Spinal cord (tissue), 10 donors: ENCODE measurements around the gene SSR1. TPM values are rescaled to one million over a fixed set of nuclear protein-coding genes. Genes with fewer than 3 reads are reported as not detected.

Source experiments
- DNase-seq, 6 donors: peaks; one replicate each; pipeline versions ENCODE4 v3.0.0 to v3.0.0-alpha.2; 2013 to 2015; ENCODE audit warnings: low spot score in 6 of 6, low read depth in 4 of 6
- H3K27ac ChIP-seq: one replicate; pipeline ENCODE4 v1.5.1; 2013; ENCODE audit warnings: low read depth, low read length, control low read depth
- H3K27me3 ChIP-seq: one replicate; pipeline ENCODE4 v1.6.1; 2013; ENCODE audit warnings: low read length; ENCODE audit not compliant: control insufficient read depth, insufficient read depth
- H3K36me3 ChIP-seq: one replicate; pipeline ENCODE4 v1.6.1; 2013; ENCODE audit warnings: low read length; ENCODE audit not compliant: control insufficient read depth, insufficient read depth
- H3K4me1 ChIP-seq: one replicate; pipeline ENCODE4 v1.6.1; 2013; ENCODE audit warnings: low read length; ENCODE audit not compliant: control insufficient read depth, insufficient read depth
- H3K4me3 ChIP-seq: one replicate; pipeline ENCODE4 v1.5.1; 2013; ENCODE audit warnings: low read depth, low read length, control low read depth
- H3K9me3 ChIP-seq: one replicate; pipeline ENCODE4 v1.6.1; 2013; ENCODE audit warnings: low read length; ENCODE audit not compliant: control insufficient read depth, insufficient read depth
- WGBS: methylation state at CpG from one replicate; pipeline ENCODE4 v1.1.5; 2013; ENCODE audit warnings: missing lambda C conversion rate; ENCODE audit not compliant: insufficient coverage; 5-methylcytosine and 5-hydroxymethylcytosine counted together
- polyA plus RNA-seq, 2 donors: library from polyadenylated mRNA; unstranded; fragments of 120-200 nt; gene quantifications; one replicate each; pipeline ENCODE4 v1.2.1, GENCODE V29; 2013; ENCODE audit not compliant: insufficient read length in 2 of 2
- total RNA-seq, 2 donors: library from RNA; depleted of rRNA in 1 of 2; stranded (reverse); fragments of 120-200 nt in 1 of 2; fragments of >200 nt in 1 of 2; gene quantifications; one replicate each; pipeline versions ENCODE4 v1.2.3 to v1.2.4, GENCODE V29; 2013 to 2014
- donor health status: healthy.

SSR1 gene
- total and polyA plus RNA-seq, 4 donors, result 74.3 to 142 (median 82.1) TPM

DNA sequence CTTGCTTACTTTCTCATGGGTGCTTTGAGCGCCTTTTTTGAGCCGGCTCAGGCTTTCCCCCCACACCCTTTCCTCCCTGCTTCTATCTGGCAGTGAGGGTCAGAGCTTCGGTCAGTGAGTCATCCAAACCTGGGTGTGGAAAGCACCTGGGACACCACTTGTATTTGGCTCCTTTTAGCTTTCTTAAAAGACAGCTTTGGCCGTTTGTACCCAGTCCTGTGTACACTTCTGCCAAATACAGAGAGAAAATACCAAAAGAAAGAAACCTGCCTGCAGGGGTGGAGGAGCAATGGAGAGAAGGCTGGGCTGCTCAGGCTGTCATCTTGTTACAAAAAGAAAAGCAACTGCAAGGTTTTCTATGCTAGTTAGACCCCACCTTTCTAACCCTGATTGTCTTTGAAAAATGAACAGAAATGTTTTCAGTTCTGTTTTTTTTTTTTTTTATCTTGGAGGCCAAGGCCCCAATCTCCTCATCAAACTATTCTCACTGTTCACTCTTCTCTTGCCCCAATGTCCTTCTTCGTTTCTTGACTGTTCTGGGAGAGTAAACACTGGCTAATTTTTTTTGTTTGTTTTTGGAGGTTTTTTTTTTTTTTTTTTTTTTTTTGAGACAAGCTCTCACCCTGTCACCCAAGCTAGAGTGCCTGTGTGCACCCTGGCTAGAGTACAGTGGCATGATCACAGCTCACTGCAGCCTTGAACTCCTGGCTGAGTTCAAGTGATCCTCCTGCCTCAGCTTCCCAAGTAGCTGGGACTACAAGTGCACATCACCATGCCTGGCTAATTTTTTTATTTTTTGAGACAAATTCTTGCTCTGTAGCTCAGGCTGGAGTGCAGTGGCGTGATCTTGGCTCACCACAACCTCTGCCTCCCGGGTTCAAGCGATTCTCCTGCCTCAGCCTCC lies 76.4 kb downstream of the SSR1 start:
- H3K9me3 ChIP-seq, result no peaks in the 10 kb centered on the region
- H3K27me3 ChIP-seq, result no peaks in the 10 kb centered on the region
- H3K27ac ChIP-seq, result no peak overlapping the region
- H3K4me1 ChIP-seq, result peaks cover 8% of the 10 kb centered on the region
- no peak overlapping the region for H3K4me3 ChIP-seq
- peaks cover 10% of the 10 kb centered on the region for H3K36me3 ChIP-seq
- whole genome bisulfite sequencing, result 95% methylated on average over 6 of the region's 8 CpGs
- DNase-seq, result no peak

DNA sequence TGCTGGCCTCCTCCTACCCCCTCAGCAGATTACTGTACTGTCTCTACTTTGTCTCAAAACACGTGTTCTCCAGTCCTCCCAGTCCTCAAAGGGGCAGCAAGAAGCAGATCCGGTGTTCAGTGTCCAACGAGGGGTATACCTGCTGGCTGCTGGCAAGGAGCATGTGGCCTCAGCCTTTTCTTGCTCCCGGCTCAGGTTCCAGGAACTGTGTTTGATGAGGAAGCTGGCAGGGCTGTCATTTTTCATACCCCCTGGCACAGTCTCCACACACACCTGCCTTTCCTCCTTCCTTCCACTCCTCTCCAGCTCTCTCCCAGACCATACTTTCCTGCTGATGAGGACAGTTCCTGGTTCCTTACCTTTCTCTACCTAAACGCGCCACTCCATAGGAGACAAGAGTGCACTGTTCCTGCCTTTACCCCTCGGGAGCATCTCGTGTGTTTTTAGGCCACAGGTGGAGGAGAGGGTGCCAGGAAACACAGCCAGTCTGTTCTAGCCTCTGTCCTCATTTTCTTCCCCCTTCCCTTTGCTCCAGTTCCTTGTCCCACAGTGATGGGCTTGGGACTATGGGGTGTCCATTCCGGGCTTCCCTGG lies 77.2 kb downstream of the SSR1 start:
- Histone ChIP-seq H3K36me3 (peaks cover 18% of the 10 kb centered on the region), H3K27me3 (no peaks in the 10 kb centered on the region)

DNA sequence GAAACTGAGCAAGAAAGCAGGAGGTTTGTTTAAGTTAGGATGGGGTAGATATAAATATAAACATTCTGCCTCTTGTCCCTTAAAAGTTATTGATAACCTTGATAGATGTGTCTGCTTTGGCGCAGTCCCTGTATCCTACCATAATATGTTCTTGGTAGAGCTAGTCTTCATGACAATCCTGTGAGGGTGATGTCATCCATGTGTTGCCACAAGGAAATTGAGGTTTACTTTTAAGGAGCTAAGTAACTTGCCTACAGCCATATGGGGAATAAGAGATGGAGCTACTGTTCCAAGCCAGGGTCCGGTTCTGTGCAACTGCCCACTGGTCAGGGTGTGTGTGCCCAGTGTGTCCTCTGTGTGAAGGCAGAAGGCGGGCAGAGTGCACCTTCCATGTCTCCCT lies 78.5 kb downstream of the SSR1 start:
- Histone ChIP-seq H3K9me3 (no peaks in the 10 kb centered on the region), H3K4me1 (peaks cover 3% of the 10 kb centered on the region), H3K36me3 (peaks cover 30% of the 10 kb centered on the region), H3K27ac (no peak overlapping the region), H3K27me3 (no peaks in the 10 kb centered on the region), H3K4me3 (no peak overlapping the region)
- 88% methylated on average over 1 of the region's 3 CpGs for WGBS
- no peak for DNase-seq

More for the DNA sequence above, 77.2 kb downstream of the SSR1 start:
- Histone ChIP-seq H3K4me3 (no peak overlapping the region), H3K4me1 (peaks cover 6% of the 10 kb centered on the region), H3K27ac (no peak overlapping the region), H3K9me3 (no peaks in the 10 kb centered on the region)
- no peak for DNase-seq
- WGBS, result 95% methylated on average over 4 of the region's 9 CpGs

DNA sequence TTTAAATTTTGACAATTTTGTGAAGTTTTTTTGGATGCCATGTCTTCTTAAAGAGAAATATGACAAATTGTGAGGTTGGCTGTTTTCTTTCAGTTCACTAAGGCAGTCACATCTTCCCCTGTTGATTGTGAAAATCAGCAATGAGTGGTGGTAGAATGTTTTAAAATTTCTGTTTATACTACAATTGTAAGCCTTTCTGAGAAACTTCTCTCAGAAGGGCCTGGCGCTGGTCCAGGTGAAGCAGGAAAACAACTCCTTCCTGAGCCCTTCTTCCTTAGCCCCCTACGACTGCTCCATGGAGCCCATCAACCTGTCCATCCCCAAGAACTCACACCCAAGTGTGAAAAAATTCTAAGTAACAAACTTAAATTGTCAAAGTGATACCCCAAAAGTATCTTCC lies 80.6 kb downstream of the SSR1 start:
- Histone ChIP-seq H3K27me3 (no peaks in the 10 kb centered on the region), H3K36me3 (peaks cover 41% of the 10 kb centered on the region), H3K9me3 (no peaks in the 10 kb centered on the region), H3K27ac (no peak overlapping the region), H3K4me1 (no peaks in the 10 kb centered on the region), H3K4me3 (no peak overlapping the region)
- no CpG with 5 or more reads among the region's 2 CpGs for WGBS
- DNase-seq, result no peak

DNA sequence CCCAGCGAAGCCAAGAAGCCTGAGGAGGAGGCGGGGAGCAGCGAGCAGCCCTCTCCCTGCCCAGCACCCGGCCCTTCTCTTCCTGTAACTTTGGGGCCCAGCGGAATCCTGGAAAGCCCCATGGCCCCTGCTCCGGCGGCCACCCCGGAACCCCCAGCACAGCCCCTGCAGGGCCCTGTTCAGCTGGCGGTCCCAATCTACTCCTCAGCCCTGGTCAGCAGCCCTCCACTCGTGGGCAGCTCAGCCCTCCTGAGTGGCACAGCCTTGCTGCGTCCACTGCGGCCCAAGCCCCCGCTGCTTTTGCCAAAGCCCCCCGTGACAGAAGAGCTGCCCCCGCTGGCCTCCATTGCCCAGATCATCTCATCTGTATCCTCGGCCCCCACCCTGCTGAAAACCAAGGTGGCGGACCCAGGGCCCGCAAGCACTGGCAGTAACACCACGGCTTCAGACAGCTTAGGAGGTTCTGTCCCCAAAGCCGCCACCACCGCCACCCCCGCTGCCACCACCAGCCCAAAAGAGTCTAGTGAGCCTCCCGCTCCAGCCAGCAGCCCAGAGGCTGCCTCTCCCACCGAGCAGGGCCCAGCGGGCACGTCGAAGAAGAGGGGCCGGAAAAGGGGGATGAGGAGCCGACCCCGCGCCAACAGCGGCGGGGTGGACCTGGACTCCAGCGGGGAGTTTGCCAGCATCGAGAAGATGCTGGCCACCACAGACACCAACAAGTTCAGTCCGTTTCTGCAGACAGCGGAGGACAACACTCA lies 81.9 kb downstream of the SSR1 start:
- Histone ChIP-seq H3K27me3 (no peaks in the 10 kb centered on the region), H3K9me3 (no peaks in the 10 kb centered on the region), H3K4me3 (no peak overlapping the region), H3K36me3 (peaks cover 43% of the 10 kb centered on the region), H3K27ac (no peak overlapping the region), H3K4me1 (no peaks in the 10 kb centered on the region)
- WGBS, result 98% methylated on average over 35 of the region's 37 CpGs
- no peak for DNase-seq

DNA sequence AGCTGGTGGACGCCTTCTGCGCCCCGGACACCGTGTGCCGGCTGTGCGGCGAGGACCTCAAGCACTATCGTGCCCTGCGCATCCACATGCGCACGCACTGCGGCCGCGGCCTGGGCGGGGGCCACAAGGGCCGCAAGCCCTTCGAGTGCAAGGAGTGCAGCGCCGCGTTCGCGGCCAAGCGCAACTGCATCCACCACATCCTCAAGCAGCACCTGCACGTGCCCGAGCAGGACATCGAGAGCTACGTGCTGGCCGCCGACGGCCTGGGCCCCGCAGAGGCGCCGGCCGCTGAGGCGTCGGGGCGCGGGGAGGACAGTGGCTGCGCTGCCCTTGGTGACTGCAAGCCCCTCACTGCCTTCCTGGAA lies 82.7 kb downstream of the SSR1 start:
- 97% methylated on average over 39 of the region's 39 CpGs for WGBS
- Histone ChIP-seq H3K4me3 (no peak overlapping the region), H3K4me1 (no peaks in the 10 kb centered on the region), H3K27me3 (no peaks in the 10 kb centered on the region), H3K9me3 (no peaks in the 10 kb centered on the region), H3K36me3 (peaks cover 38% of the 10 kb centered on the region), H3K27ac (no peak overlapping the region)
- no peak for DNase-seq

DNA sequence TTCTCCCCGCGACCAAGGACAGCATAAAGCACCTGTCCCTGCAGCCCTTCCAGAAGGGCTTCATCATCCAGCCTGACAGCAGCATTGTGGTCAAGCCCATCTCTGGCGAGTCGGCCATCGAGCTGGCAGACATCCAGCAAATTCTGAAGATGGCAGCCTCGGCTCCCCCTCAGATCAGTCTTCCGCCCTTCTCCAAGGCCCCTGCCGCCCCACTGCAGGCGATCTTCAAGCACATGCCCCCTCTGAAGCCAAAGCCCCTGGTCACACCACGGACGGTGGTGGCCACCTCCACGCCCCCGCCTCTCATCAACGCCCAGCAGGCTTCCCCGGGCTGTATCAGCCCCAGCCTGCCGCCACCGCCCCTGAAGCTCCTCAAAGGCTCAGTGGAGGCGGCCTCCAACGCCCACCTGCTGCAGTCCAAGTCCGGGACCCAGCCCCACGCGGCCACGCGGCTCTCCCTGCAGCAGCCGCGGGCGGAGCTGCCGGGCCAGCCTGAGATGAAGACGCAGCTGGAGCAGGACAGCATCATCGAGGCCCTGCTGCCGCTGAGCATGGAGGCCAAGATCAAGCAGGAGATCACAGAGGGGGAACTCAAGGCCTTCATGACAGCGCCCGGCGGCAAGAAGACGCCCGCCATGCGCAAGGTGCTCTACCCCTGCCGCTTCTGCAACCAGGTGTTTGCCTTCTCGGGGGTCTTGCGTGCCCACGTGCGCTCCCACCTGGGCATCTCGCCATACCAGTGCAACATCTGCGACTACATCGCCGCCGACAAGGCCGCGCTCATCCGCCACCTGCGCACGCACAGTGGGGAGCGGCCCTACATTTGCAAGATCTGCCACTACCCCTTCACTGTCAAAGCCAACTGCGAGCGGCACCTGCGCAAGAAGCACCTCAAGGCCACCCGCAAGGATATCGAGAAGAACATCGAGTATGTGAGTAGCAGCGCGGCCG lies 83.3 kb downstream of the SSR1 start:
- WGBS, result 94% methylated on average over 62 of the region's 62 CpGs
- peaks cover 40% of the 10 kb centered on the region for H3K36me3 ChIP-seq

DNA sequence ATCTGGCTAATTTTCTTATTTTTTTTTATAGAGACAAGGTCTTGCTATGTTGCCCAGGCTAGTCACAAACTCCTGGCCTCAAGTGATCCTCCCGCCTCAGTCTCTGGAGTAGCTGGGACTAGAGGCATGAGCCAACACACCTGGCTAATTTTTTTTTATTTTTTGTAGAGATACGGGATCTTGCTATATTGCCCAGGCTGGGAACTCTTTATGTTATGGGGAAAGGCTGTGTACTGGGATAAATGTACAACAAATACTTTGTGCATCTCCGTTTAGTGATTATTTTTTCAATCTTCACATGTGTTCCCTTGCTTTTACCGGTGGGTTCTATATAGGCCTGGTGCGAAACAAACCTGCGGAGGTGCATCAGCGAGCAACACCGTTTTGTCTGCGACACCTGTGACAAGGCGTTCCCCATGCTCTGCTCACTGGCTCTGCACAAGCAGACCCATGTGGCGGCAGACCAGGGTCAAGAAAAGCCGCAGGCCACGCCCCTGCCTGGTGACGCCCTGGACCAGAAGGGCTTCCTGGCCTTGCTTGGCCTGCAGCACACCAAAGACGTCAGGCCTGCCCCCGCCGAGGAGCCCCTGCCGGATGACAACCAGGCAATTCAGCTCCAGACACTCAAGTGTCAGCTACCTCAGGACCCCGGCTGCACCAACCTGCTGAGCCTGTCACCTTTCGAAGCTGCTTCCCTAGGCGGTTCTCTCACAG lies 84.2 kb downstream of the SSR1 start:
- H3K9me3 ChIP-seq, result no peaks in the 10 kb centered on the region
- H3K27ac ChIP-seq, result no peak overlapping the region
- H3K4me1 ChIP-seq, result no peaks in the 10 kb centered on the region
- 96% methylated on average over 19 of the region's 21 CpGs for WGBS
- H3K27me3 ChIP-seq, result no peaks in the 10 kb centered on the region
- no peak overlapping the region for H3K4me3 ChIP-seq
- DNase-seq, result no peak
- H3K36me3 ChIP-seq, result peaks cover 42% of the 10 kb centered on the region

More for the DNA sequence above, 83.3 kb downstream of the SSR1 start:
- H3K4me1 ChIP-seq, result no peaks in the 10 kb centered on the region
- no peaks in the 10 kb centered on the region for H3K27me3 ChIP-seq
- no peak for DNase-seq
- no peak overlapping the region for H3K4me3 ChIP-seq
- H3K27ac ChIP-seq, result no peak overlapping the region
- no peaks in the 10 kb centered on the region for H3K9me3 ChIP-seq
